ENCODE measurements around the gene HTR3B. TPM values are rescaled to one million over a fixed set of nuclear protein-coding genes. Genes with fewer than 3 reads are reported as not detected.

The HTR3B gene
- not detected in 2 replicates for total RNA-seq

DNA sequence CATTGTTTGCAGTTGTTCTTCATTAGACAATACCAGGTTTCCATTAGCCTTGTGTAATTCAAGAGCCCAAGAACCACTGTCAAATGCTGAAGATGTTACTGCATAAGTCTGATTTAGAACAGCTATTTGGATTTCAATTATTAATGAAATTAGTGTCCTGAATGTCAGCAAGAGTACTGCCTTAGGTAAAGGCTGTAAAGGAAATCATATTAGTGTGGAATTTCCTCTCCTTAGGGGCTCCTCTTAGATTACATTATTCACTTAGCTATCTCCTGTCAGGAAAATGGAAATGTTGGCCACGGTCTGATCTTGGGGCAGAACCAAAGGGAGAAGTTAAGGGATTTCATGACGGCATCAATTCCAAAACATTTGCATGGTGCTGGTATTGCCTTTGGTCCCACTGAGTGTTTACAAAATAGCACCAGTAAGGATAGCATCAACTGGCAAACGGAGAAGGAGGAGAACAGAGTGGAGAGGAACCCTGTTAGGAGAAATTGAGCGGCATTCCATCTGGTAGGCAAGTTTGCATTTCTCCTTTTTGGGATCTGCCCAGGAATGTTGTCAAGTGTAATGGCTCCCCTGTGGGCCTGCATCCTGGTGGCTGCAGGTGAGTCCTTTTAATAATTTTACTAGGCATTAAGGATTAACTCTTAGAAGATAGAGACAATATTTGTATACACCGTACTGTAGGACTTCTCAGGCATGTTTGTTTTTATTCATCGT lies at the start of gene HTR3B:
Gene HTR3B, plus strand, starts transcription at position 418 of the 723 bp plus-strand sequence. Its CDS starts 138 bp downstream, at position 556.
- peaks cover 25% of the 10 kb centered on the region for H3K27me3 ChIP-seq (ENCODE audit: insufficient read depth, low read length)
- H3K79me2 ChIP-seq (ENCODE audit: insufficient read depth, low read length), result no peaks in the 10 kb centered on the region
- H3K4me1 ChIP-seq (ENCODE audit: insufficient read depth, low read length), result no peaks in the 10 kb centered on the region
- no peak for DNase-seq (ENCODE audit: insufficient read length, low spot score, missing footprints)
- no peak within 1 kb of the TSS for H3K27ac ChIP-seq (ENCODE audit: low read depth, low read length)
- no peaks in the 10 kb centered on the region for H4K20me1 ChIP-seq (ENCODE audit: insufficient read depth, low read length)
- H3K36me3 ChIP-seq (ENCODE audit: insufficient read depth, low read length), result no peaks in the 10 kb centered on the region
- TF ChIP-seq CTCF (IDR thresholded peaks at IDR 0.05; ENCODE audit: extremely low read depth, low read depth, low read length), result no peak
- H3K4me3 ChIP-seq (ENCODE audit: insufficient read depth, low read length), result no peak within 1 kb of the TSS
- H2AFZ ChIP-seq (ENCODE audit: low read length), result no peak within 1 kb of the TSS
- no peaks in the 10 kb centered on the region for H3K9me3 ChIP-seq (ENCODE audit: low read depth, low read length)
- no peak within 1 kb of the TSS for H3K4me2 ChIP-seq (ENCODE audit: insufficient read depth, low read length)

DNA sequence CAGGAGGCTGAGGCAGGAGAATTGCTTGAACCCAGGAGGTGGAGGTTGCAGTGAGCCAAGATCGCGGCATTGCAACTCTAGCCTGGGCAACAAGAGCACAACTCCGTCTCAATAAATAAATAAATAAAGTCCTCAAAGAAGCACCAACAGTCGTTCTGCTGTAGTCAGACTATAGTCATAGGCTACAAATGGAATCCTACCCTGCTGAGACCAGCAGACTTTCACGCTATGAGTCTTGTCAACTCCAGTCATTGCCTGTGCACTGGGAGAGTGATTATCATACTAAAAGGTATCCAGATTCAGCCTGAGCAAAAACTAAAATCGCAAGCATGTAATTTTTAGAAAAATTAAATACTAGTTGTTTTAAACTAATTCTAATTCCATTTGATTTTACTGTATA lies 48.8 kb upstream of the HTR3B start:
- H3K27ac ChIP-seq (ENCODE audit: low read depth, low read length), result no peak overlapping the region
- H2AFZ ChIP-seq (ENCODE audit: low read length), result no peak overlapping the region
- H3K4me2 ChIP-seq (ENCODE audit: insufficient read depth, low read length), result no peak overlapping the region
- no peaks in the 10 kb centered on the region for H3K4me1 ChIP-seq (ENCODE audit: insufficient read depth, low read length)
- H3K27me3 ChIP-seq (ENCODE audit: insufficient read depth, low read length), result no peaks in the 10 kb centered on the region
- H3K79me2 ChIP-seq (ENCODE audit: insufficient read depth, low read length), result peaks cover 7% of the 10 kb centered on the region
- no peak for TF ChIP-seq CTCF (IDR thresholded peaks at IDR 0.05; ENCODE audit: extremely low read depth, low read depth, low read length)
- H3K36me3 ChIP-seq (ENCODE audit: insufficient read depth, low read length), result peaks cover 3% of the 10 kb centered on the region
- H3K4me3 ChIP-seq (ENCODE audit: insufficient read depth, low read length), result no peak overlapping the region
- H3K9me3 ChIP-seq (ENCODE audit: low read depth, low read length), result no peaks in the 10 kb centered on the region
- no peak for DNase-seq (ENCODE audit: insufficient read length, low spot score, missing footprints)
- no peaks in the 10 kb centered on the region for H4K20me1 ChIP-seq (ENCODE audit: insufficient read depth, low read length)

- H3K27me3 ChIP-seq (ENCODE audit: insufficient read depth, low read length), result no peaks in the 10 kb centered on the region
- no peak overlapping the region for H3K27ac ChIP-seq (ENCODE audit: low read depth, low read length)
- no peak for TF ChIP-seq CTCF (IDR thresholded peaks at IDR 0.05; ENCODE audit: extremely low read depth, low read depth, low read length)
- H3K4me2 ChIP-seq (ENCODE audit: insufficient read depth, low read length), result no peak overlapping the region
- H4K20me1 ChIP-seq (ENCODE audit: insufficient read depth, low read length), result no peaks in the 10 kb centered on the region
- DNase-seq (ENCODE audit: insufficient read length, low spot score, missing footprints), result no peak
- H3K9me3 ChIP-seq (ENCODE audit: low read depth, low read length), result no peaks in the 10 kb centered on the region
- peaks cover 3% of the 10 kb centered on the region for H3K36me3 ChIP-seq (ENCODE audit: insufficient read depth, low read length)
- H3K4me3 ChIP-seq (ENCODE audit: insufficient read depth, low read length), result no peak overlapping the region
- H3K79me2 ChIP-seq (ENCODE audit: insufficient read depth, low read length), result peaks cover 7% of the 10 kb centered on the region
- H3K4me1 ChIP-seq (ENCODE audit: insufficient read depth, low read length), result no peaks in the 10 kb centered on the region
- no peak overlapping the region for H2AFZ ChIP-seq (ENCODE audit: low read length)
Observed at GRCh38 chr11:113856966-113857759, 47.4 kb upstream of the HTR3B start.

DNA sequence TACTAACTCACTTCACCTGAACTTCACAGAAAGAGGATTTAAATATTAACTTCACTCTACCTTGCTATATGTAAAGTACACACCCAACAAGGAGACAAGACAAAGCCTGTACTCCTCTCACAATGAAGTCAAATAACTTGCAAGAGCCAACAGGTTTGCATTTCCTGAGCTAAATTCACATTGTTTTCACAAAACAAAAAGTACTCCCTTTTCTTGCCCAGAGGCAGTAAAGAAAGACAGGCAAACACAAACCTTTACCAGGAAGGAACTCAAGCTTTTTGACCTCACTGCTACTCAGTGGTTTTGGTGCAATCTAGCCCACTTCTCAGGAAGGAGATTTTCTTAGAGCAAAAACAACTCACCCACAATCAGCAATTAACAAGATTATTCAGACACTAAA lies 44.9 kb upstream of the HTR3B start:
- Histone ChIP-seq H3K4me2 (ENCODE audit: insufficient read depth, low read length) (no peak overlapping the region), H3K4me3 (ENCODE audit: insufficient read depth, low read length) (no peak overlapping the region), H4K20me1 (ENCODE audit: insufficient read depth, low read length) (no peaks in the 10 kb centered on the region), H3K27me3 (ENCODE audit: insufficient read depth, low read length) (no peaks in the 10 kb centered on the region), H2AFZ (ENCODE audit: low read length) (no peak overlapping the region), H3K27ac (ENCODE audit: low read depth, low read length) (no peak overlapping the region), H3K79me2 (ENCODE audit: insufficient read depth, low read length) (peaks cover 10% of the 10 kb centered on the region), H3K4me1 (ENCODE audit: insufficient read depth, low read length) (no peaks in the 10 kb centered on the region), H3K9me3 (ENCODE audit: low read depth, low read length) (no peaks in the 10 kb centered on the region), H3K36me3 (ENCODE audit: insufficient read depth, low read length) (no peaks in the 10 kb centered on the region)
- DNase-seq (ENCODE audit: insufficient read length, low spot score, missing footprints), result no peak
- no peak for TF ChIP-seq CTCF (IDR thresholded peaks at IDR 0.05; ENCODE audit: extremely low read depth, low read depth, low read length)

All from osteoblast (primary cell).